AG04449 (cell line): Measurements from ENCODE around the gene HOXB6.

Experiments
- CTCF ChIA-PET: fragments of 350-600 bp; formaldehyde crosslinking; extraction: SDS; loops from one replicate; lab custom pipeline; 2021; ENCODE audit warnings: antibody characterized with exemption; lab: Yijun Ruan, JAX
- POLR2A ChIA-PET: fragments of 400-600, 350-600 bp; formaldehyde crosslinking; extraction: SDS; loops from one replicate; lab custom pipeline; 2020; ENCODE audit warnings: antibody characterized with exemption, inconsistent platforms; lab: Yijun Ruan, JAX
- DNase-seq: peaks from one replicate; pipeline ENCODE4 v3.0.0-alpha.2; 2010; ENCODE audit warnings: low read depth, low spot score
- H3K4me3 ChIP-seq: 2 replicates; pipeline ENCODE4 v1.5.1; 2011; ENCODE audit warnings: low read depth, mild to moderate bottlenecking, control low read depth, low read length
- TF ChIP-seq, protein P1 (sequence below): IDR thresholded peaks from one replicate; pipeline ENCODE4 v1.5.1; 2011; ENCODE audit warnings: mild to moderate bottlenecking, moderate library complexity, low read length, control low read depth, inconsistent platforms; ENCODE audit not compliant: insufficient read depth; ENCODE audit errors: missing control alignments

The HOXB6 gene

DNA sequence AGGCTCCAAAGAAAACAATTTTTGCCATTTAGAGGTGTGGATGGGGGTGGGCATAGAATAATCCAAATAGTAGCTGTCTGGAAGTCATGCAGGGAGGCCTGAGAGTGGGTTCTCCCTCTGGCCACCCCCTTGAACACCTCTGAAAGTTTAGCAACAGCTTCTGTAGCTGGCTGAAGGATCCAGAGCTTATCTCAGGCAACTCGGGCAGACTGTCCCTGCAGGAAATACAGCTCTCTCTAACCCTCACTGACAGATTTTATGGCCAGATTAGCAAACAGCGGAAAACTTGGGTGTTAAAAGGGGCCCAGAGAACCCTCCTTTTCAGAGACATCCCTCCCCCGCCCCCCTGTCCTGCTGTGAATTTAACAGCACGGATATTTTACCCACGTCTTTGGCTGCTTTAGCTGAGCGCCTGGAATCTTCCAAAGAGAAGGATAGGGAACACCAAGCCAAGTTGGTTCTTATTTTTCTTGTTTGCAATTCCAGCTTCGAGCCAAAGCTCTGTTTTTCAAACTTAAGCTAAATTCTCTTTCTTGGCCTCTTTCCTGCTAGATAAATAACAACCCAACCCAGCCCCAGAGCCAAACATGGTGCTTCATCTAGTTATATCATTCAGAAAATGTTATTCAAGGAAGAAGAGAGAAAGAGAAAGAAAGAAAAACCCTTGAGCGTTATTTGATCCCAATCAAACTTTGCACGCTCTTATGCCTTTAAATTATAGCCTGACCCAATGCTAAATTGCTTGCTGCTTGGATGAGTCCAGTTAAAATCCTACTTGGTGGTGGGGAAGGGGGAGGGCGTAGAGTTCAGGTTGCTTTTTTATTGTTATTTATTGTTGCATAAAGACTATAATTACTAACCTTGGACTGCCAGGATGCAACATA, 57.6 kb downstream of the HOXB6 start:
- ChIA-PET CTCF (interaction anchor here (0.9 to 2.1 kb wide), 12 partner anchors 9 to 196 kb away, joined by 3 to 10 read pairs (median 4); partner anchors contain the start of gene HOXB3), POLR2A (interaction anchor here (0.7 to 2.5 kb wide), 12 partner anchors 8 to 64 kb away, joined by 3 to 14 read pairs (median 4); partner anchors contain the start of gene HOXB5)
- peak overlapping the region; percentile 42 for H3K4me3 ChIP-seq
- DNase-seq, result no peak
- TF ChIP-seq, protein P1, sequence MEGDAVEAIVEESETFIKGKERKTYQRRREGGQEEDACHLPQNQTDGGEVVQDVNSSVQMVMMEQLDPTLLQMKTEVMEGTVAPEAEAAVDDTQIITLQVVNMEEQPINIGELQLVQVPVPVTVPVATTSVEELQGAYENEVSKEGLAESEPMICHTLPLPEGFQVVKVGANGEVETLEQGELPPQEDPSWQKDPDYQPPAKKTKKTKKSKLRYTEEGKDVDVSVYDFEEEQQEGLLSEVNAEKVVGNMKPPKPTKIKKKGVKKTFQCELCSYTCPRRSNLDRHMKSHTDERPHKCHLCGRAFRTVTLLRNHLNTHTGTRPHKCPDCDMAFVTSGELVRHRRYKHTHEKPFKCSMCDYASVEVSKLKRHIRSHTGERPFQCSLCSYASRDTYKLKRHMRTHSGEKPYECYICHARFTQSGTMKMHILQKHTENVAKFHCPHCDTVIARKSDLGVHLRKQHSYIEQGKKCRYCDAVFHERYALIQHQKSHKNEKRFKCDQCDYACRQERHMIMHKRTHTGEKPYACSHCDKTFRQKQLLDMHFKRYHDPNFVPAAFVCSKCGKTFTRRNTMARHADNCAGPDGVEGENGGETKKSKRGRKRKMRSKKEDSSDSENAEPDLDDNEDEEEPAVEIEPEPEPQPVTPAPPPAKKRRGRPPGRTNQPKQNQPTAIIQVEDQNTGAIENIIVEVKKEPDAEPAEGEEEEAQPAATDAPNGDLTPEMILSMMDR, result no peak

DNA sequence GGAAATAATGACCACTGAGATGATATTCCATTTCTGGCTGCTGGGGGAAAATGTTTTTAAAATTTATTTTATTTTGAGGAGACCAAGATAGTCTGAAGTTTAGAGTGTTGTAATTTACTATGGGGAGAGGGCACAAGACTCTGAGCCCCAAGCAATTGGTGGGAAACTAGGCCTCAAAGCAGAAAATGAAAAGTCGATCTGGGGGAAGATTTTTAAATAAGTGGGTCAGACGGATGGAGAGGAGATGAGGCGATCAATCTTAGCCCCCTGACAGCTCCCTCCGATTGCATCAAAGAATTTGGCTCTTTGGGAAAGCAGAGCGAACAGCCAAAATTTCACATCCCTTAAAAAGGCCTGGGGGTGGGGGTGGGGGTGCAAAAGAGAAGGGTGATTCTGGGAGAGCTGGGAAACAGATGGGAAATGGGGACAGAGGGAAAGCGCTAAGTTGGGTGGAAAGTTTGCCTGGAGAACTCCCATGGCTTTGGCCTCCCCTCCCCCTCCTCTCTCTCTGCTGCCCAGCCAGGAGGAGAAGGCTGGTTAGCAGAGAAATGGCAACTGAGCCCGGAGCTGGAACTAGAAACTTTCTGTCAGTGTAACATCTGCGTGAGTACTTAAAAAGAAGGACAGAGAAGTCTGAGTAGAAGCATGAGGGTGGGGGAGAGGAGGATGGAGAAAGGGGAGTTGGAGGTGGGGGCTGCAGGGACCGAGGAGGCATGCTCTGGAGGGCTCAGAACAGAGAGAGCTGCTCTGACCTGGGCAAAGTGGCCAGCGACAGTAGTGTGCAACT, 58.5 kb downstream of the HOXB6 start:
- POLR2A ChIA-PET, result interaction anchor here (0.7 to 2.5 kb wide), 12 partner anchors 10 to 63 kb away, joined by 3 to 14 read pairs (median 4); partner anchors contain the start of gene HOXB5

More for the DNA sequence above, 58.5 kb downstream of the HOXB6 start:
- TF ChIP-seq, protein P1, result no peak
- CTCF ChIA-PET, result interaction anchor here (0.9 to 1.9 kb wide), 11 partner anchors 10 to 195 kb away, joined by 3 to 10 read pairs (median 3); no protein-coding TSS in a partner anchor
- DNase-seq, result no peak
- peak overlapping the region; percentile 42 for H3K4me3 ChIP-seq
